NCI-H2196 treated with DMSO at 0.1 percent for 48 hours (cell line): ENCODE data around the gene CDKN2AIPNL.
"Not testable (repeated sequence)": the region's sequence is repeated elsewhere in the genome, so short reads cannot be mapped to it uniquely, and the experiment has no call there.

Experiments
- DNase-seq: peaks from one replicate; lab custom pipeline; 2025; ENCODE audit not compliant: unreplicated experiment; lab: John Stamatoyannopoulos, UW

Gene CDKN2AIPNL

DNA sequence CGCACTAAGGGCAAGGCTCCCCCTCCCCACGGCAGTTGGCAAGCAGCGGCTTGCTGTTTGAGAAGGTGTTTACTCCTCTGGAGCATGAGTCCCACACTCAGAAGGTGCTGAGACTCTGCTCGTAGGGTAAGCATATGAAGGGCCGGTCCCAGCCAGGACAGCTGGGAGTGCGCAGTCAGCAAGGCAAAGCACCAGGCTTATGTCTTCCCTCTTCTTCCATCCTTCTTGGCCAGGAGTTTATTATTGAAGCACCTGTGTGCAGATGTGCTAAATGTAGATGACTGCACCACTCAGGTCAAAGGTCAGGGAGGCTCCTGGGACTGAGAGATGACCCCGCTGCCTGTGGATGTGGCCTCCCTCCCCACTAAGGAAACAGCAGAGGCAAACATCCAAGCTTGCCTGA is 27.0 kb upstream of the CDKN2AIPNL start:
- no peak for DNase-seq

DNA sequence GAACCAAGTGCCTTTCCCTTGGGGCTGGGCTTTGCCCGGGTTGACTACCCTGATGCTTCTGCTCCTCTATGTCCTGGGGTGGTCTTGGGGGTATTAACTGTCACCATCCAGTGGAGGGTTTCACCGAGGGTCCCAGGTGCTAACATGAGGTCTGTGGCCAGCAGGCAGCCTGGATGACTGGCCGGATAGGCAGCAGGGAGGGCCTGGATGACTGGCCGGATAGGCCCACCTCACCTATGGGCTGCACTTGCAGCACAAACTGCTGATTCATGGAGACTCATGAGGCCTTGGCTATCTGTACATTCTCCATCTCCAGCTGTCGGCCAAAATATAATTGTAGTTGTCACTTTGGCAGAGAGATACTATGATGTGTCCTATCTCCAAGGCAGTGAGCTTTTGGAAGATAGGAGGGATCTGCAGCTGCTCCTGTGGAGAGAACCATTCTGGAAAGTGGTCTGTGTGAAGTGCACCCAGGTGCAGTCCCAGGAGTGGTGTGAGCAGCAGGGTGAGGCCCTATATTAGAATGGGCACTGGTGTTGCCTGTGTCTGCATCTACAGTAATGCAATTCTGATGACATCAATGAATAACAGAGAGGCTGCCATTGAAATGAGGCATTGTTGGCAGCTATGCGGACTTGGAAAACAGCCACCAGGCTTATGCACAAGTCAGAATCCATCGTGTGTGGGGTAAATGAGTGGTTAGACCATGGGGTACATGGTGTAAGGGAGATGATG is 26.3 kb upstream of the CDKN2AIPNL start:
- no peak for DNase-seq

DNA sequence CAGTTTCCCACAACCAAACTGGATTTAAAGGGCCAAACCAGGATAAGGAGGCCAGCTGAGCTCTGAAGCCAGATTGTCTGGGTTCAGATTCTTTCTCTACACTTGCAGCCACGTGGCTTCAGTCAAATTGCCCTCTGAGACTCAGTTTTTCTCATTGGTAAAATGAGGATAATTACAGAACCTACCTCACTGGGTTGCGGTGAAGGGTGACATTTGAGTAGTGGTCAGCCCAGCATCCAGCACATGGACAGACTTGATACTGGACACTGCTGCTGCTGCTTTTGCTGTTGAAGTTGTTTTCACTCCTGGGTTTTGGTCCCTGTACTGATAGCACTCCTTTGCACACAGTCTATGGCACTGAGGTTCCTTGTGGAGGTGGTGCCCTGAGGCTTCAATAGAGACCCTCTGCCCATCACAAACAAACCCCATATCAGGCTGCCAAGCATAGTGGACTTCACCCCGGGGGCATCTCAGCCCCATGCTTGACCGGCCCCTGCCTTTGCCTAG is 25.7 kb upstream of the CDKN2AIPNL start:
- DNase-seq, result no peak

DNA sequence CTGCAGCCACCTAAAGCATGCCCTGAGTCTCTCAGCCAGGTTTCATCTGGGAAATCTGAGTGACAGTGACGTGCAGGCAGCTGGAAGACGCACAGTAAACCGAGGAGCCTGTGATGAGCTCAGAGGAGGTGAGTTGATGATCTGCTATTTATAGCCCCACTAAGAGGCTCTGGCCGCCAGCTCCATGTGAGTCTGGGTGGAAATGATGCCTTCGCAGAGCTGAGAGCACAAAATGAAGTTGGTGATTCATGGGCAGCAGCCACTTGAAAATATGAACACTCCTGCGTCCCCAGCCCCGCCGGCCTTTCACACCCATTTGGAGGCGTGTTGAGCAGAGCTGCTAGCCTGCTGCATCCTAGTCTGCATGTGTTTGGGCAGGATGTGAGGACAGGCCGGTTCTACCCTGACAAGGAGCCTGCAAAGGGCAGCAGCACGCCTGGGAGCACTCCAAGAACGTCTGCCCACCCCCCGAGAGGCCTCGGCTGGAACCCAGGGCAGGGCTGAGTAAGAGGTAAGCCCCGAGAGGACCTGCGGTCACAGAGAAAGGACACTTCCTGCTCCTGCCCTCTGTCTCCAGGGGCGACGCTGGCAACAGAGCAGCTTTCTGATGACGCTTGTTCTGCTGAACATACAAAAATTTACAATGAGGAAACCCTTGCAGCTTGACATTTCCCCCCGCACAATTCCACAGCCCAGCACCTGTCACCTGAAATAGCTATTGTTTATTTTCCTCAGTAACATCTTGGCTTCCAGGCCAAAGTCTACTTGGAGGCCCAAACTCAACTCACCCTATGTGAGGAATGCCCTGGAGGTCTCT is 25.1 kb upstream of the CDKN2AIPNL start:
- DNase-seq, result peak; percentile 92

DNA sequence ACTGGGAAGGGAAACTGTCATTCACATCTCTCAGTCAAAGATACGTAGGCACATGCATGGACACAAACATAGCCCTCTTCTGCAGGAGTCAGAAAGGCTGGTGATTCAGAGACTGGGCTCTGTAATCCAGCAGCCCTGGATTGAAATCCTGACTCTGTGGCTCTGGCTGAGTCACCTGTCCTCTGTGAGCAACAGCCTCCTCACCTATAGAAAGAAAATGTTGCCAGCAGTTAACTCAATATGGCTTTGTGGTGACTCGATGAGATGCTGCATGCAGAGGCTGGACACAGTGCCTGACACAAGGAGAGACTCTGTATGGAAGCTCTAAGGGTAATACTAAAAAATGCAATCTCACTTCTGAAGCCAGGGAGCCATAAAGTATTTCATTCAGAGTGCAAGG is 23.9 kb upstream of the CDKN2AIPNL start:
- DNase-seq, result no peak

DNA sequence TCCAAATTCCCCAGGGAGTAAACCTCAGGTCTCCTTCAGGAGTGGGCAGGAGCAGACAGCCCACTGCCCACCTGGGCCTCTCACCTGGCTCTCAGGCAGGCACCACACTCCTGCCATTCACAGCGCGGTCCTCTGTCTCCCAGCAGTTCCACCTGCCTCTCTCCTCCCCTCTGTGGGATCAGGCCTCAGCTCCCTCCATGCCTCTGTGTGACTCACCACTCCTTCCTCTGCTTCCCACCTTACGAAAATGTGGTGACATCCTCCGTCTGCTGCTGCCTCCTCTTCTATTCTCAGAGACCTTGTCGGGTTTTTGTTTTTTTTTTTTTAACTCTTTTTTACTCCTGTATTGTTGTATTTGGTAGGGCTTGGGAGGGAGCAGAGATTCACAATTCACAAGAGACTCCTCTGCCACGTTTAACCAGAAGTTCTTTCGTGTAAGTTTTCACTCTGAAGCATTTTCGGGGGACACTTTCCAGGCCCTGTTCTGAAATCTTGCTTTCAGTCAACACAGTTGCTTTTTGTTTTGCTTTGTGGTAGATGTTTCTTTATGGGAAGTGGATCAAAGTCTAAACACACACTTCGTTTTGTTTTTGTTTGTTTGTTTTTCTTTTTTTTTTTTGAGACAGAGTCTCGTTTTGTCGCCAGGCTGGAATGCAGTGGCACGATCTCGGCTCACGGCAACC is 21.1 kb upstream of the CDKN2AIPNL start:
- no peak for DNase-seq

DNA sequence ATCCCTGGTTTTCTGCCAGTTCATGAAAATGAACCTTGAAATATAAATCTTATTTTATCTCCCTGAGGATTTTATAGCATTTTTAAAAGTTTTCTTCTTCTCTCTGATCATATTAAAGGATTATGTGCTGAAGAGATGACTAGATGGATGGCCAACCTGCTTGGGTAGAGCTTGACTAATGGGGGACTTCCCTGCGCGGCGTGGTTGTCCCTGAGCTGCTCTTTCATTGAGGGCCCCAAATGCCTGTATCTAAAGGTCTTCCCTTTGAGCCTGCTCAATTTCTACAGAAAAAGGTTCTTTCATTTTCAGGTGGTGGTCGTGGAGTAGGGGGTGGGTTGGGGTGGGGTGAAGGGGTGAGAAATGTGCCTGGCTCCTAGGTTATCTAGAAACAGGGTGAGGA is 20.5 kb upstream of the CDKN2AIPNL start:
- DNase-seq, result no peak

DNA sequence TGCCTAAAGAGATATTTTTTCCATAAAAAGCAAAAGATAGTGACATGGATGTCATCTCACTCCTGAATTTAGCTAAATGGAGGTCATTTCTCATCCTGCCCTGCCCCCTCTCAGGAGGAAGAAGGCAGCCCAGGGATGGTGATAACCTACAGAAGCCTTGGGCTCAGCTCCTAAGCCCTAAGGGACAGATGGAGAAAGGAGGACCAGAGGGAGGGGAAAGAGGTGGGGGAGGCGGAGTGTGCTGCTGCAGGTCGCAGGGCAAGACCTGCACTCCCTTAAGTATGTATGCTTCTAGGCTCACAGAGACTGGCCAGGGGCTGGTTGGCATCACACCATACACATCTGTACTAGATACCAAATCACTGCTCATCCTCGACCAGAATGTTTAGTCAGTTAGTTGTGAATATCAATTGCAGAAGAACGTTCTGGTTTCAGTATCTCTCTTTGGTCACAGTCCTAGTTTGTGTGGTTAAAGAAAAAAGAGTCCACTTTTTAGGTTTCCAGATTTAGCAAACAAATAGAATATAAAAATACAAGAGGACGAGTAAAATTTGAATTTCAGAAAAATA is 18.4 kb upstream of the CDKN2AIPNL start:
- no peak for DNase-seq

DNA sequence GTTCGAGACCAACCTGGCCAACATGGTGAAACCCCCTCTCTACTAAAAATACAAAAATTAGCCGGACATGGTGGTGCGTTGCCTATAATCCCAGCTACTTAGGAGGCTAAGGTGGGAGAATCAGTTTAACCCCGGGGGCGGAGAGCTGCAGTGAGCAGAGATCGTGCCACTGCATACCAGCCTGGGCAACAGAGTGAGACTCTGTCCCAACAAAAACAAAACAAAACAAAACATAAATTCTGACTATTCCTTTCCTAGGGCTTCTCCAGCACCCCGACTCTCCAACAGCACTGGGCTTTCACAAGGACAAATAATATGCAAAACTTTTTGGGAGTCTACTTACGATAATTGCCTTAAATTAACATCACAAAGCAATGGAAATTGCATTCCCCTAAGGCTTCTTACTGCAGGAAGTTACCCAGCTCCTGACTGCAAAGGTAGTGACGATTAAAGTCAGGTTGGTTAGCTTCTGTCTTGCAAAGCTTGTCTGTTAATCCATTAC is 15.9 kb upstream of the CDKN2AIPNL start:
- no peak for DNase-seq

DNA sequence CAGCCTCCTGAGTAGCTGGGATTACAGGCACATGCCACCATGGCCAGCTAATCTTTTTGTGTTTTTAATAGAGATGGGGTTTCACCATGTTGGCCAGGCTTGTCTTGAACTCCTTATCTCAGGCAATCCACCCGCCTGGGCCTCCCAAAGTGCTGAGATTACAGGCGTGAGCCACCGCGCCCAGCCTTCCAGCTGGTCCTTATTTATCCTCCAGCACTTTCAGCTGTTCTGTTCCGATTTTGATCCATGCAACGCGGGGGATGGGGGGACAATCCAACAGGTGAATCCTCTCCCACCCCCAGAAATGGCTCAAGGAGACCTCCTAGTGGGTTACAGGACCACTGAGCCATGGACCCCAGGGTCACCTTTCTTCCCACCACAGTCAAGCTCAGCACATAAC is 14.7 kb upstream of the CDKN2AIPNL start:
- no peak for DNase-seq

DNA sequence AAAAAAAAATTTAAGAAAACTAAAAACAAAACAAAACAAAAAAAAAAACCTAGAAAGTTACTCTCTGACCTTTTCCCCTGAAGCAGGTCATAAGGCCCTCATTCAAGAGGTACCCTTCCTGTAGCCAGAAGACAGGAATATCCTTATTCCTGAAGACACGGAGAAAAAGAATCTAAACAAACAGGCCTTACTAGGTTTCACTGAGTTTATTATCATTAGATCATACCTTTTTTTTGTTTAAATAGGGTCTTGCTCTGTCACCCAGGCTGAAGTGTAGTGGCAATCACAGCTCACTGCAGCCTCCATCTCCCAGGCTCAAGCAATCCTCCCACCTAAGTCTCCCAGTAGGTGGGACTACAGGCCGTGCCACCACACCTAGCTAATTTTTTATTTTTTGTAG is 11.7 kb upstream of the CDKN2AIPNL start:
- DNase-seq, result no peak

DNA sequence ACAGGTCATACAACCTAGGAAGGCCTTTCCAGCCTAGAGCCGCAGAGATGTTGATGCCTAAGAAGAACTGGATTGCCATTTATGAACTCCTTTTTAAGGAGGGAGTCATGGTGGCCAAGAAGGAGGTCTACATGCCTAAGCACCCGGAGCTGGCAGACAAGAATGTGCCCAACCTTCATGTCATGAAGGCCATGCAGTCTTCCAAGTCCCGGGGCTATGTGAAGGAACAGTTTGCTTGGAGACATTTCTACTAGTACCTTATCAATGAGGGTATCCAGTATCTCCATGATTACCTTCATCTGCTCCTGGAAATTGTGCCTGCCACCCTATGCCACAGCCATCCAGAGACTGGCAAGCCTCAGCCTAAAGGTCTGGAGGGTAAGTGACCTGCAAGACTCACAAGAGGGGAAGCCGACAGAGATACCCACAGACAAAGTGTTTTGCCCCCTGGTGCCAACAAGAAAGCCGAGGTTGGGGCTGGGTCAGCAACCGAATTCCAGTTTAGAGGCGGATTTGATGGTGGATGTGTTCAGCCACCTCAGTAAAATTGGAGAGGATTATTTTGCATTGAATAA is 11.2 kb upstream of the CDKN2AIPNL start:
- no peak for DNase-seq

DNA sequence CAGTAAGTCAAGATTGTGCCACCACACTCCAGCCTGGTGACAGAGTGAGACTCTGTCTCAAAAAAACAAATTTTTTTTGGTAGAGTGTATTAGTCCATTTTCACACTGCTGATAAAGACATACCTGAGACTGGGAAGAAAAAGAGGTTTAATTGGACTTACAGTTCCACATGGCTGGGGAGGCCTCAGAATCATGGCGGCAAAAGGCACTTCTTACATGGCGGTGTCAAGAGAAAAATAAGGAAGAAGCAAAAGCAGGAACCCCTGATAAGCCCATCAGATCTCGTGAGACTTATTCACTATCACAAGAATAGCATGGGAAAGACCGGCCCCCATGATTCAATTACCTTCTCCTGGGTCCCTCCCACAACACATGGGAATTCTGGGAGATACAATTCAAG is 9.4 kb upstream of the CDKN2AIPNL start:
- DNase-seq, result not testable (repeated sequence)

DNA sequence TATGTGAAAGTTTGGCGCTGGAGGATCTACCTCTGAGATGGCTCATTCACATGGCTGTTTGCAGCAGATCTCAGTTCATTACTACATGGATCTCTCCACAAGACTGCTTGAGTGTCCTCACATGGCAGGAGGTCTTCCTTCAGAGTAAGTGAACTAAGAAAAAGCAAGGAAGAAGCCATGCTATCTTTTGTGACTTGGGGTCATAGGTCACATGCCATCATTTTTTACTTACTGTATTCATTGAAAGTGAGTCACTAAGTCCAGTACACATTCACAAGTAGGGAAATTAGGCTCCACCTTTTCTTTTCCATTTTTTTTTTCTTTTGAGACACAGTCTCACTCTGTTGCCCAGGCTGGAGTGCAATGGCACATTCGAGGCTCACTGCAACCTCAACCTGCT is 8.7 kb upstream of the CDKN2AIPNL start:
- DNase-seq, result no peak

DNA sequence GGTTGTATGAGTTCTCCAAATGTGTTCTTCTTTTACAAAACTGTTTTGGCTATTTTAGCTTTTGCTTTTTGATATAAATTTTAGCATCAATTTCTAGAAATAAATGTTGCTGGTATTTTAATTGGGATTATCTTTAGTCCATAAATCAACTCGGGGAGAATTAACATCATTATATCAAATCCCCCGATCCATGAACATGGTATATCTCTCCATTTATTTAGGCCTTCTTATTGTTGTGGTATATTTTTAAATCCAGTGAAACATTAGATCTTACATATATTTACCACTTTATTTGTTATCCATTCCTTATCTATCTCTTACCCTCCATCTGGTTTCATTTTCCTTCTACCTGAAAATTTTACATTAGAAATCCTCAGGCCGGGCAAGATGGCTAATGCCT is 7.3 kb upstream of the CDKN2AIPNL start:
- DNase-seq, result no peak

DNA sequence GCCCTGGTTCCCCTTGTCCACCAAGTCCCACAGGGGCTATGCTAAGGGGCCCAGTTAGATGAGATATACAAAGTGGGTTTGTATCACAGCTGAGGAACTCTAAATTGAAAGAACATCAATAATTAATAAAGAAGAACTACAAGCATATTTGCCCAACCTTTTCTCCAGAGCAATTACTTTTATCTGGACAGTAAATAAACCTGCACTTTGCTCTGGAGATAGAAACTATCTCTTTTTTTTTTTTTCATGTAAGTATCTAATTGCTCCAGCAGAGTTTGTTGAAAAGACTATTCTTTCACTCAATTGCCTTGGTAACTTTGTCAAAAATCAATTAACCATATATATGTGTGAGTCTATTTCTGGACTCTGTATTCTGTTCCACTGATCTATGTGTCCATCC is 6.0 kb upstream of the CDKN2AIPNL start:
- DNase-seq, result no peak

DNA sequence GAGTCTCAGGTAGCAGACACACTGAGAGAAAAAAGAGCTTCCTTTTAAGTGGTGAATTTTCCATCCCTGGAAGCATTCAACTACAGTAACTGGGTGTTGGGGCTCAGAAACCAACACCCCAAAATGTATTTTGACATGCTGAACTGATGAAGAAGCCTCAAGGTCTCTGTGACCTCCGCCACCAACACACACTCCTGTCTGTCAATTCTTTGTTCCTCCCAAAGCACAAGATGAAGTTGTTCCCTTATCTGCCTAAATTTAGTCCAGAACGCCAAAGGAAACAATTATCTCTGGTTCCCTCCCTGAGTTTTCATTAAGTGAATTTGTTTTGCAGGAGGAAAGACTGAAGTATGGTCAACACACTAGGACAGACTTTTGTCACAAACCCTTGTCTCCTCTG is 1.4 kb upstream of the CDKN2AIPNL start:
- no peak for DNase-seq

DNA sequence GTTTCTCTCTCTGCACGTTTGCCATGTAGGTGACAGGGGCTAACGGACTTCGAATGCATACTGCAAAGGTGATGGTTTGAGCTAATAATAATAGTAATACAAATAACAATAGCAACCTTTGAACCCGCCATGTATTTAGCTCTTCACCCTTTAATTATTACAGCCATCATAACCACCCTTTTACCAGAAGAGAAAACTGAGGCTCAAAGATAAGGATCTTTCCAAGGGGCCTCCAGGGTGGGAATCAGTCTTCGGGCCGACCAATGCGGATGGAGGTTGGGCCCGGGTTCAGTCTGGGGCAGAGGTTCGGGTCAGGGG is 494 bp downstream of the CDKN2AIPNL start:
- no peak for DNase-seq

DNA sequence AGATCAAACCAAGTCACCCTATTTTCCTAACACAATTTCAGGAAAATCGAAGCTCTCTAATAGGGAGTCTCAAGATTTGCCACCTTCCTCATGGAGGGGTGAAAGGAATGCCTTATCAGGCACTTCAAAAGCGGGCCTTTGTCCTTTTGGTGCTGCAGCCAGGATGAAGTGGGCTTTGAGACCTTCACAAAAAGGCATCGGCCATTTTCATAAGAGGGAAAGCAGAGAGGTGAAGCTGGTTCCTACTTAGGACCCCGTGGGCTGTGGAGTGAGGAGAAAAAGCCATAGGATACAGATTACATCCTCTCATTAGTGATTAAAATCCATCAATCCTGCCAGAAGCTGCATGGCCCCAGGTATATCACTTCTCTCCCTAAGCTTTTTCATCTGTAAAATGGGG is 859 bp downstream of the CDKN2AIPNL start:
- no peak for DNase-seq

DNA sequence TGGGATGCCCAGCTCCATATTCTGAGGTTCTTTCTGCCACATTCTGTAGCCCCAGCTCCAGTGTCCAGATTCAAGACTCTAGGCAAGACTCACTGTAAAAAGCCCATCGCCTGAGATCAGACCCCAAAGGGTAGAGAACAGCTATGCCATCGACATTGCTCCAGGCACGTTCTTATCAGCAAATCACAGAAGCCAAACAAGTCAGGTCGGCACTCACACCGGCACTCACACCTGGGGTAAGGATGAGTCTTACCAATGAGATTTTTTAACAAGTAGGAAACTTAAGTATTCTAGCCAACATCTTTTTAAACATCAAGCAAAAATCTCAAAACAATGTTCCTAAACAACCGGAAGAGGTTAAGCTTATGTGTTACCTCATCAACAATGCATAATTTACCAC is 2.4 kb downstream of the CDKN2AIPNL start:
- DNase-seq, result no peak

DNA sequence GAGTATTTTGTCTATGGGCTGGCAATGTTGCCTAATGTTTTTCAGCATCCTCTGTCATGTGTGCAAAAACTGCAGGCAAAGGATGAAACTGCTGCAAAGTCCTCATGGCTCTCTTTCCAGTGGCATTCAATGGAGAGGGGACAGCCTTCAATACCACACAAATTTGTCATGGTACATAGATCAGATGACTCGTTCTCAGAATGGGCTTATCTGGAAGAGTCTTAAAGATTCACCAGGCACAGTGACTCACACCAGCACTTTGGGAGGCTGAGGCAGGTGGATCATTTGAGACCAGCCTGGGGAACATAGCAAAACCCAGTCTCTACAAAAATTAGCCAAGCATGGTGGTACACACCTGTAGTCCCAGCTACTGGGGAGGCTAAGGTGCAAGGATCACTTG is 5.3 kb downstream of the CDKN2AIPNL start:
- DNase-seq, result no peak
